Peyer's patch (tissue), 4 donors: ENCODE data around the gene VTI1B.
A peak's percentile ranks its signal among the peaks of the same experiment; 100 is the strongest.

Experiments used
- POLR2A ChIP-seq, 2 donors: fragments of 450-650 bp; IDR thresholded peaks; one replicate each; pipeline ENCODE4 v1.5.1; 2017; ENCODE audit warnings: antibody characterized with exemption in 2 of 2, mild to moderate bottlenecking in 2 of 2, moderate library complexity in 2 of 2
- TF ChIP-seq, protein P1 (sequence below), 6 experiments: fragments of 450-650 bp in 4 of 6; fragments of 200-600 bp in 2 of 6; sonication (generic) in 1 of 6; IDR thresholded peaks; one replicate each; pipeline ENCODE4 v1.5.1; 2017 to 2019; ENCODE audit warnings: antibody characterized with exemption in 6 of 6, mild to moderate bottlenecking in 3 of 6, moderate library complexity in 1 of 6

DNA sequence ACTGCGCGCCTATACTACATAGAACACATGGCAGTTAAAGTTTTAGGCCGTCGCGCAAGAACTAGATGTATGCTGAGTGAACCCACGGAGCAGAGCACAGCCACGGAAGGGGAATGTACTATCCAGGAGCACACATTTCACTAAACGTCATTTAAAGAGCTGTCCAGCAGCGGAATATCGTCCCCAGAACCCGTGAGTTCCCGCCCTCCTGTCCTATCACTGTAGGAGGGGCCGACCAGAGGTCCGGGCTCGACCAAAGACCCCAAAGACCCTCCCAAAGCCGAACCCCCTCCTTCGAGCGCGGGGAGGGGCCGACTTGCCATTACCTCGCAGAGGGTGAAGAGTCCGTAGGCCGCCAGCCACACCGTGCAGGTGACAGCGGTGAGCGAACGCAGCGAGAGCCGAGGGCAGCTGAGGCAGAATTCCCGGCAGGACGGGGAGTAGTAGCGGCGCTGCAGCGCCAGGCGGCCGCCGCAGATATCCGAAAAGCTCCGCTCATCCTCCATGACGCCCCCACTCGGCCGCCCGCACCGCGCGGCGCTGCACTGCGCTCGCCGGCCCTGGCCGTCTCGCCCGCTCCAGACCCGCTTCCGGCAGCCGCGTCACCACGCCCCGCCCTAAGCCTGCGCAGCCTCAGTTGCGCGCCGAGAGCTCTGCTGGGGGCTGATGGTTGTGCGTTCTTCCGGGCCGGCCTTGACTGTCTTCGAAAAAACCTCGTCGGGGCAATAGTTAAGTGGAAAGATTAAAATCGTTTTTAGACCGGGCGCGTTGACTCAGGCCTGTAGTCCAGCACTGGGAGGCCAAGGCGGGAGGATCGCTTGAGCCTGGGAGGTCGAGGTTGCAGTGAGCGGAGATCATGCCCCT lies 74.5 kb downstream of the VTI1B start, which contains the start of gene PIGH:
- TF ChIP-seq, protein P1, sequence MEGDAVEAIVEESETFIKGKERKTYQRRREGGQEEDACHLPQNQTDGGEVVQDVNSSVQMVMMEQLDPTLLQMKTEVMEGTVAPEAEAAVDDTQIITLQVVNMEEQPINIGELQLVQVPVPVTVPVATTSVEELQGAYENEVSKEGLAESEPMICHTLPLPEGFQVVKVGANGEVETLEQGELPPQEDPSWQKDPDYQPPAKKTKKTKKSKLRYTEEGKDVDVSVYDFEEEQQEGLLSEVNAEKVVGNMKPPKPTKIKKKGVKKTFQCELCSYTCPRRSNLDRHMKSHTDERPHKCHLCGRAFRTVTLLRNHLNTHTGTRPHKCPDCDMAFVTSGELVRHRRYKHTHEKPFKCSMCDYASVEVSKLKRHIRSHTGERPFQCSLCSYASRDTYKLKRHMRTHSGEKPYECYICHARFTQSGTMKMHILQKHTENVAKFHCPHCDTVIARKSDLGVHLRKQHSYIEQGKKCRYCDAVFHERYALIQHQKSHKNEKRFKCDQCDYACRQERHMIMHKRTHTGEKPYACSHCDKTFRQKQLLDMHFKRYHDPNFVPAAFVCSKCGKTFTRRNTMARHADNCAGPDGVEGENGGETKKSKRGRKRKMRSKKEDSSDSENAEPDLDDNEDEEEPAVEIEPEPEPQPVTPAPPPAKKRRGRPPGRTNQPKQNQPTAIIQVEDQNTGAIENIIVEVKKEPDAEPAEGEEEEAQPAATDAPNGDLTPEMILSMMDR (IDR thresholded peaks at IDR 0.05), result peak; percentile 28 to 76 (median 58)
- TF ChIP-seq POLR2A (IDR thresholded peaks at IDR 0.05), result peak; percentile 89 to 92
